ENCODE results near the gene EEFSEC.

Gene EEFSEC

DNA sequence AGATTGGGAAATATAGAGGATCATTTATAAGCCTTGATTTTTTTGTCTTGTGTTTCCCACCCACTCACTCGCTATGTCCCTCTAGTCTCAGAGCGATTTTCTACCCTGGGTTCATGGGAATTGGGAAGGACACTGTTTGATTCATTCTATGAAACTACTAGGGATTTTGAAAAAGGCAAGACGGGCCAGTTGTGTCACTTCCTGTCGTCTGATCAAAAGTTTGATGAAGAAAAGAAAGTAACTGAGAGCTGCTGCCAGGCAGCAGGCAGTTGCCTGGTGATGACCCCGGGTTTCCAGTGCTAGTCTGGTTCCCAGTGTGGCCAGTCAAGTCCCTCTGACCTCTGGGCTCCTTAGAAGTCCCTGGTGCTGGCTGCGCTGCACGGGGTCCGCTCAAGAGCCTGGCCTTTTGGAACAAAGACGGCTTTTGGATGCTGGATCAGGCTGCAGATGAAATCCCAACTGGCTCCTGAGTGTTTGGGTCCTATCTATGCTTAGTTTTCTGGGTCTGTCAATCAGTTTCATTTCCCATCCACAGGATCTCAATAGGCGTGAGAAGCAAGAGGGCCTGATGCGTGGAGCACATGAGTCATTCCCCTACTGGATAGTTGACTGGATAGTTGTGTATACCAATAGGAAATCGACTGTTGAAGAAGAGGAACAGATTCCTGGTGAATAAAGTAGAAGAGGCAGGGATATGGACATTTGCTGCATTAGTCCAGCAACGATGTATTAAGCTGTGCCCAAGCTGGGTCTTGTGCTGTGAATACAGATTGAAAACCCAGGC, 89.7 kb downstream of the EEFSEC start:
- DNase-seq (ENCODE audit: low read depth in 3 of 3): no peak

GRCh38 chr3:128243602-128244504, 90.6 kb downstream of the EEFSEC start:
- no peak for DNase-seq (ENCODE audit: low read depth in 3 of 3)

GRCh38 chr3:128245460-128245859, 92.2 kb downstream of the EEFSEC start:
- DNase-seq (ENCODE audit: low read depth in 3 of 3): no peak

DNA sequence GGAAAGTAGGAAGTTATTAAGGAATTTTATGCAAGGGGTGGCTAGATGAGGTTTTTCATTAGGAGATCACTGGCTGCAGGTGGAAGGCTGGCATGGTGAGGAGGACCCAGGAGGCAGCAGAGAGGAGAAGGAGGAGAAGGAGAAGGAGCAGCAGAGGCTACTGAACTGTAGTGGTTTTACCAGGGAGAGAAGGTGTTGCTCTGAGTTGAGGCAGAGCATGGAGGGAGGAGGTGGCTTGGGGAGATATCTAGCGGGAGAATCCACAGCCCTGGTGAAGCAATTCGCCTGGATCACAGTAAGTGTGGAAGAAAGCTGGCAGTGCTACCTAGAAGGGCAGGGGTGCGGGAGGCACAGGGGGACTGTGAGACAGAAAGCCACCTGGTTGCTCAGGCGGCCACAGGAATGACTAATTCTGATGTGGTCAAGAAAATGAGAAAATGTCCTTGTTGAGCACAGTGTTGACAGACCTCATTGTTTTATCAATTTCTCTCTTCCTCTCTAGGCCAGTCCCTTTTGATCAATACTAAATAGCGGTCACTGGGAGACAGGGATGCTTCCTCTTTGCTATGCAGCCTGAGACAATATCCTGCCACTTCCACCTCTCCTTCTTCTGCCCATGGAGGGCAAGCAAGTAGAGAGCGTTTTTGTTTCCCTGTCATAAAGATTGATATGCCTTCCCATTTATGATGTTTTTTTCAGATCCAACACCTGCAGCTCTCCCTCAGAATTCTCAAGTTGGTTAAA, 94.6 kb downstream of the EEFSEC start:
- no peak for DNase-seq (ENCODE audit: low read depth in 3 of 3)

DNA sequence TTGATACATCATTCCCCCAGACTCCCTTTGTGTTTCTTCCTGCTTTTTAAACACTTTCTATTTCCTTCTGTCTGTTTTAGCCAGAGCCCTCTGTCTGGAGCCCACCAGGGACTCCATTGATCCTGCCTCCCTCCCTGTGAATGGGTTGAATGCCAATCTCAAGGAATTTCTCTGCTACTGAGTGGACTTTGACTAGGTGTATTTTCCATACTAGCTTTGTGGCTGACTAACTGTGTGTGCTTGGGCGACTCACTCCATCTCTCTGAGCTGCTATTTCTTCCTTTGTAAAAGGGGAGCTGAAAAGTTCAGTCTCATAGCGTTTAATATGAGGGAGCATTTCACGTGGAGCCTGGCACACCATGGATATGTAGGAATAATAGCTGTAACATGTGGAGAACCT, 98.8 kb downstream of the EEFSEC start:
- no peak for DNase-seq (ENCODE audit: low read depth in 3 of 3)

DNA sequence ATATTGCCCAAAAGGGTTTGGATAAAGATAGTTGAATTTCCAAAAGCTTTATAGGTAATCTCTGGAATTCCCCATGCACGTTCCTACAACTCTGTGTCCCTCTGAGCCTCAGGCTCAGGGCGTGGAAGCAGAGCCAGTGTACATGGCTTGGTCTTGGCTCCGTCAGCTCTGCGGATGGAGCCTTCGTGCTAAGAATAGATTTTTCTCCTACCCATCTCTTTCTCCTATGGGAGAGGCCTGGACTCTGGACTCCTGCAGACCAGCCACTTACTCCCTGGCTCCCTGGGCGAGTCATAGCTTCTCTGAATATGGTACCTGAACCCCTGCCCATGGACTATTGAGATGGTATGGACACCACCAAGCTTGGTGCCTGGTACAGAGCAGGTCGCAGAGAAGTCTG, 99.9 kb downstream of the EEFSEC start:
- no peak for DNase-seq (ENCODE audit: low read depth in 3 of 3)

DNA sequence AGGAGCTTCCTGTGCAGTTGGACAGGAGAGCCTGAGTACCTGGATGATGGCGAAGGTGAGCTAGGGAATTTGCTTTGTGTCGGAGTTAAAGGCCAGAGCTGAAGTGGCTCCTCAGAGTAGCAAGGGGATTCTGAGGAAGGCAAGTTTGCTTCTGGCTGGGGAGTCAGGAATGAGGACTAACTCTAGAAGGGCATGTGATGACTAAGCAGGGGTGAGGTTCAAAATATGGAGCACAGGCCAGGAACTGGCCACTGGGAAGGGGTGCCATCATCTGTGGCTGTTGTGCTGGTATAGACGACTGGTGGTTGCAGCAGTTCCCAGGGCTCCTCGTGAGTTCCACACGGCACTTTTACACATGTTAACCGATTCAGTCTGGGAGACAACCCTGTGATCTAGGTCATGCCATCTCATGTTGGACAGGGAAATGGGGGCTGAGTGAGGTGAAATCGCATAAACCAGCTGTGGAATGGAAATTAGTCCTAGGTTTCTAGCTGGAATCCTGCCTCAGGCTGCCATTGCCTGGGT, 100.8 kb downstream of the EEFSEC start:
- DNase-seq (ENCODE audit: low read depth in 3 of 3): no peak

- DNase-seq (ENCODE audit: low read depth in 3 of 3): no peak
Measured at GRCh38 chr3:128254967-128255366, 101.7 kb downstream of the EEFSEC start.

DNA sequence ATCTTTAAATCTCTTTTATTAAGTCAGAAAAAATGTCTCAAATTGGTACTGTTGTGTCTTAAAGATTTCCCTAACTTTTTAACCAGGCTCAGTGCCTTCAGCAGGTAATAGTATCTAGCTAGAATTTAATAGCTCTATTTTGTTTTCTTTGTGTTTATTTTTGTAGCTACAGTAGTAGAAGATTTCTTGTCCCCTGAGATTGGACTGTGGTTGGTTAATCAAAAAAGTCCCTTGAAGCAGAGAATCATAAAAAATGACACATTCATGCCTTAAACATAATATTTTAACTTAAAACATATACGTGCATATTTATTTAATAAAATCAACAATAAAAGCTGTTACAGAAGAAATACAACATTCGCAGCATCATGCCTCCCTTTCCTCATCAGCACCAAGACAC, 102.8 kb downstream of the EEFSEC start:
- no peak for DNase-seq (ENCODE audit: low read depth in 3 of 3)

- DNase-seq (ENCODE audit: low read depth in 3 of 3): no peak
Measured at GRCh38 chr3:128257632-128258031, 104.4 kb downstream of the EEFSEC start.

GRCh38 chr3:128260275-128260674, 107.0 kb downstream of the EEFSEC start:
- no peak for DNase-seq (ENCODE audit: low read depth in 3 of 3)

DNA sequence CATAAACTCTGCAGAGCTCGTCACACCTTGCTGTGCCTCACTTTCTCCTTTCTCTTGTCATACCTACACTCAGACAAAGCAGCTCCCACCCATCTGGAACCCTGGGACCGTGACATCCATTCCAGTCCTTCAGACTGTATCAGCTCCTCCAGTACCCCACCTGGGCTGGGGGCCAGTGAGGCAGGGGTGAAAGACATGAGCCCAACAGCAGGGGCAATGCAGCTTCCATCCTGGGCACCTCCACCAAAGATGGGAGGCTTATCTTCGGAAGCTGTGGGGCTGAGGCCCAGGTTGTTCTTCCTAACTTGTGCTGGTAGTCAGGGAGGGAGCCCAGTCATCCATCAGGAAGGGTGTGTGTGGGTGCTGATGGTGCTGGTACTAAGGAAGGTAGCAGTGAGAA, 109.2 kb downstream of the EEFSEC start:
- DNase-seq (ENCODE audit: low read depth in 3 of 3): no peak

GRCh38 chr3:128263118-128263517, 109.8 kb downstream of the EEFSEC start:
- DNase-seq (ENCODE audit: low read depth in 3 of 3): no peak

GRCh38 chr3:128263946-128264345, 110.7 kb downstream of the EEFSEC start:
- DNase-seq (ENCODE audit: low read depth in 3 of 3): no peak

GRCh38 chr3:128266453-128266852, 113.2 kb downstream of the EEFSEC start:
- no peak for DNase-seq (ENCODE audit: low read depth in 3 of 3)

GRCh38 chr3:128267541-128267940, 114.3 kb downstream of the EEFSEC start:
- no peak for DNase-seq (ENCODE audit: low read depth in 3 of 3)

- DNase-seq (ENCODE audit: low read depth in 3 of 3): no peak
Measured at GRCh38 chr3:128269006-128269775, 115.9 kb downstream of the EEFSEC start.

GRCh38 chr3:128269796-128270195, 116.5 kb downstream of the EEFSEC start:
- no peak for DNase-seq (ENCODE audit: low read depth in 3 of 3)

GRCh38 chr3:128270559-128271492, 117.5 kb downstream of the EEFSEC start:
- no peak for DNase-seq (ENCODE audit: low read depth in 3 of 3)

Data from stimulated activated CD4-positive, alpha-beta T cell treated with anti-CD3 and anti-CD28 coated beads, TNF-alpha, amount 100 ng/mL, for 48 hours (primary cell).